ENCODE measurements around the gene SEC31A.
A peak's percentile ranks its signal among the peaks of the same experiment; 100 is the strongest.
"Not testable (repeated sequence)": the region's sequence is repeated elsewhere in the genome, so short reads cannot be mapped to it uniquely, and the experiment has no call there.

The SEC31A gene, protein sequence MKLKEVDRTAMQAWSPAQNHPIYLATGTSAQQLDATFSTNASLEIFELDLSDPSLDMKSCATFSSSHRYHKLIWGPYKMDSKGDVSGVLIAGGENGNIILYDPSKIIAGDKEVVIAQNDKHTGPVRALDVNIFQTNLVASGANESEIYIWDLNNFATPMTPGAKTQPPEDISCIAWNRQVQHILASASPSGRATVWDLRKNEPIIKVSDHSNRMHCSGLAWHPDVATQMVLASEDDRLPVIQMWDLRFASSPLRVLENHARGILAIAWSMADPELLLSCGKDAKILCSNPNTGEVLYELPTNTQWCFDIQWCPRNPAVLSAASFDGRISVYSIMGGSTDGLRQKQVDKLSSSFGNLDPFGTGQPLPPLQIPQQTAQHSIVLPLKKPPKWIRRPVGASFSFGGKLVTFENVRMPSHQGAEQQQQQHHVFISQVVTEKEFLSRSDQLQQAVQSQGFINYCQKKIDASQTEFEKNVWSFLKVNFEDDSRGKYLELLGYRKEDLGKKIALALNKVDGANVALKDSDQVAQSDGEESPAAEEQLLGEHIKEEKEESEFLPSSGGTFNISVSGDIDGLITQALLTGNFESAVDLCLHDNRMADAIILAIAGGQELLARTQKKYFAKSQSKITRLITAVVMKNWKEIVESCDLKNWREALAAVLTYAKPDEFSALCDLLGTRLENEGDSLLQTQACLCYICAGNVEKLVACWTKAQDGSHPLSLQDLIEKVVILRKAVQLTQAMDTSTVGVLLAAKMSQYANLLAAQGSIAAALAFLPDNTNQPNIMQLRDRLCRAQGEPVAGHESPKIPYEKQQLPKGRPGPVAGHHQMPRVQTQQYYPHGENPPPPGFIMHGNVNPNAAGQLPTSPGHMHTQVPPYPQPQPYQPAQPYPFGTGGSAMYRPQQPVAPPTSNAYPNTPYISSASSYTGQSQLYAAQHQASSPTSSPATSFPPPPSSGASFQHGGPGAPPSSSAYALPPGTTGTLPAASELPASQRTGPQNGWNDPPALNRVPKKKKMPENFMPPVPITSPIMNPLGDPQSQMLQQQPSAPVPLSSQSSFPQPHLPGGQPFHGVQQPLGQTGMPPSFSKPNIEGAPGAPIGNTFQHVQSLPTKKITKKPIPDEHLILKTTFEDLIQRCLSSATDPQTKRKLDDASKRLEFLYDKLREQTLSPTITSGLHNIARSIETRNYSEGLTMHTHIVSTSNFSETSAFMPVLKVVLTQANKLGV

DNA sequence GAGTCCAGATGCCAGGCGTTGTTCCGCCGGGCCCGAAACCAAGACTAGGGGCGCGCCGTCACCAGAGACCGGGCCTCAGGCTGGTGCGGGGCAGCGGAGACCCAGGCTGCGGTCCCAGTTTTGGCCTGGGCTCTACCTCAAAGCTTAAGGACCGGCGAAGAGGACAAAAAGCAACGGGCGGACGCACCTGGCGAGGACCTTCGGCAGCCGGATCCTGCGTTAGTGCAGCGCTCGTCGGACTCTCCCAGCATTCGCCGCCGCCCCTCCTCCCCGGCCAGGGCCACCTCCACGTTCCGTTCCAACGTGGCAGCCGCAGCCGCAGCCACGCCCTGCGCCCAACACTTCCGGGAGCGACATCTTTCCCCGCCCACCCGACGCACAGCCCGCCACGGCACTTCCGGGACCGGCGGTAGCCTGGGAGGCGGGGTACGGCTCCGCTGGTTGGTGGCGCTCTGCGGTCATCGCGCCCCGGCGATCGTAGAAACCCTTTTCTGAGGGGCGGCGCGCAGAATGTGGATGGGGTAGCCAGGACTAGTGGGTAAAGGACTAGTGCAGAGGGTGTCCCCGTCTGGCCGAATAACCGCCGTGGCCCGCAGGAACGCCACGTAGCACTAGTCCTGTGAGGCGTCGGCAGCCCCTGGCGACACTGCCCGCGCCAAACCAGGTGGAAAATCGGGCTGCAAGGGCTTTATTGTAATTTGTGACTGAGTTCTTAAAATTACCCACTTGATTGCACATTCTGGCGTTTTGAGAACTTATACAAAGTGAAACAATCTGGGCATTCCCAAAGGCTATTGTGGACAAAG lies at the start of gene SEC31A:
Gene SEC31A (minus strand): TSS at position 253 of the 806 bp plus-strand sequence. CDS start 9,217 bp downstream, outside the sequence.
- peak; percentile 93 to 98 for DNase-seq (ENCODE audit: low read depth in 2 of 2)

DNA sequence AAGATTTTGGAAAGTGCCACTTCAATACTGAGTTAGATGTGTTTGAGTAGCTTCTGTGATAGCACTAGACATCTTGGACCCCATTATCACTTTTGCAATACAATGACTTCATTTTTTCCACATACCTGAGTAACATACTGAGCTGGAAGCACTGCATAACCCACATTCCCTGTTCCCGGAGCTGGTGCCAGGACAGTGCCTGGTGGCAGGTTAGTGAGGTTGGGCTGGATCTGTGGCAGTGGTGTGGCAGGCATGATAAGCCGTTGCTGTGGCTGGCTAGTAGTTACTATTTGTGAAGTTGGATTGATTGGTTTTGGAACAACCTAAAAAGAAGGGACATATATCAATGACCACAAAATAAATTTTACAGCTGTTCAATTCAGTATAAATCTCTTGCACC lies 48.5 kb upstream of the SEC31A start:
- DNase-seq (ENCODE audit: low read depth in 2 of 2), result no peak

DNA sequence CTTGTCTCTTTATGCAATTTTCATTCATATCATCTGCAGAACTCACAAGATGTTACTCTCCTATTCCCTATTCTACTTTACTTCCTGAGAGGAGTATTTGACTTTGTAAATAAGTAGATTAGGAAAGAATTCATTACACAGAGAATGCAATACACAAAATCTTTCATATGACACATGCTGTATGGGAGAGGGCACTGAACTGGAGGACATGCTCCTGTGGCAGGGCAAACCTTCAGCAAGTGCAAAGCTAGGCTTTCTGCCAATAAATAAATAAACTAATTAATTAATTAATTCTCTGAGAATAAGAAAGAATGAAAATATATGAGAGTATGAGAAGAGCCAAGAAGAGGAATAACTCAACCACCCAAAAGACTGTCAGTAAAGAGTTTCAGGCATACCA lies 43.5 kb upstream of the SEC31A start:
- DNase-seq (ENCODE audit: low read depth in 2 of 2), result no peak

DNA sequence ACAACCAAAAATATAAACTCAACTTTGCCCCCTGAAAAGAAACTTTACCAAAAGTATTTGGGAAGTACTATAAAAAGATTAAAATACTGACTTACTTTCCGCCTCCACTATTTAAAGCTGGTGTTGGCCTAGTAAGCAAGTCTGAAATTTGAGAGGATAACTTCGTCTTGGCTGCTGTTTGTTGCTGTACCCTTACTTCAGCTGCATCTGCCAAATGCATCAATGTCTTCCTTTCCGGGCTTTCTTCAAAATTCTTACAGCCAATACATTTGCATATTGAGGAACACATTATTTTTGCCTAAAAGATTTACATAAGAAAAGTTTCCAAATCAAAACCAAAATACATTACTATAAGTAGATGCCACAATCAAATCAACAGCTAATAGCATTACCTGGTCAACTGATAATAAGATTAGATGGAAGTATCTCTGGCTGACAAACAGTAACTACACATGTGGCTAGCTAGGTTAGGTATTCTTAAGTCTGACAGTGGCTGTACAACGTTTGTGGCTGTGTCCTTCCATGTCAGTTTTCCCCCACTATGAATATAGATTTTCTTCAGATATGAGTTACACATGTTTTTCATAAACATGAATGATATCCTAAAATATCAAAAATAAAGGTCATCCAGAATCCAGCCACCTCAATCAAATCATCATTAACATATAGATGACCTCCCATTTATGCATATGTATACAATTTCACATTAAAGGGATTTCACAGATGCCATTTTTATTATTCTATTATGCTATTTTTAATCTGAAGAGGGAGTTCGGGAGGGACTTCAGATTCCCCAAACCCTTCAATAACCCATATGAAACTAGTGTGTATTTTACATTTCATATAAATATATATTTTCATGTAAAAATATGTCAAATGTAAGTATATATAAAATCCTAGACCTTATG lies 40.1 kb upstream of the SEC31A start:
- DNase-seq (ENCODE audit: low read depth in 2 of 2), result no peak

DNA sequence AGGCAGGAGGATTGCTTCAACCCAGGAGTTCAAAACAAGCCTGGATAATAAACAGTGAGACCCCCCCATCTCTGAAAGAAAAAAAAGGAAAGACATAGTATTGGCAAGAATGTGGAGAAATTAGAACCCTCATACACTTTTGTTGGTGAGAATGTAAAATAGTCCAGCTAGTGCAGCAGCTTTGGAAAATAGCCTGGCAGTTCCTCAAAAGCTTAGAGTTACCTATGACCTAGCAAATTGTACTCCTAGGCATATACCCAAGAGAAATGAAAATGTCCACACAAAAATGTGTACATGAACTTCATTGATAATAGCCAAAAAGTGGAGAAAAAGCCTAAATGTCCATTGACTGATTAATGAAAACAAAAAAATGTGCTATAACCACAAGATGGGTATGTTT lies 30.8 kb upstream of the SEC31A start:
- no peak for DNase-seq (ENCODE audit: low read depth in 2 of 2)

DNA sequence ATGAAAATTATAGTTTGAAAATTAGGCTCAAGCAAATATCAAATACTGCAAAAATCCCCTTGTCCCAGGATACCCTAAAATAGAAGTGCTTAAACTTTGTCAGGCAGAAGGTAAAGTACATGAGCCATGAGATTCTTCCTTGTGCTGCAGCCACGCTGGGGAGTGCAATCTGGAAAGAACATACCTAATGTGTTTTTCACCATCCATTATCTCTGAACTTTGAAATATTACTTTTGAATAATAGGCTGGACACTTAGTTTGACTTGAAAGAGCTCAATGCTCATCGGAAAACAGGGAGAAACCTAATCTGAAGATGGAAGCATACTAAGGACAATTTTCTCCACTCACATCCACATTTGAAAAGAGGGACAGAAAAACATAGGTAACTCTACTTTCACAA lies 28.4 kb upstream of the SEC31A start:
- no peak for DNase-seq (ENCODE audit: low read depth in 2 of 2)

DNA sequence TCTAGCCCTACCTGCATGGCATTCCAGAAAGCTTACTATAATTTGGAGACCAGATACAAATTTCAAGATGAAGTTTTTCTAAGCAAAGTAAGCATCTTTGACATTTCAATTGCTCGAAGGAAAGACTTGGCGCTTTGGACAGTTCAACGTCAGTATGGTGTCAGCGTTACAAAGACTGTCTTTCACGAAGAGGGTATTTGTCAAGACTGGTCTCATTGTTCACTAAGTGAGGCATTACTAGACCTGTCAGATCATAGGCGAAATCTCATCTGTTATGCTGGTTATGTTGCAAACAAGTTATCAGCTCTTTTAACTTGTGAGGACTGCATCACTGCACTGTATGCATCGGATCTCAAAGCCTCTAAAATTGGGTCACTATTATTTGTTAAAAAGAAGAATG lies 27.1 kb upstream of the SEC31A start:
- no peak for DNase-seq (ENCODE audit: low read depth in 2 of 2)

DNA sequence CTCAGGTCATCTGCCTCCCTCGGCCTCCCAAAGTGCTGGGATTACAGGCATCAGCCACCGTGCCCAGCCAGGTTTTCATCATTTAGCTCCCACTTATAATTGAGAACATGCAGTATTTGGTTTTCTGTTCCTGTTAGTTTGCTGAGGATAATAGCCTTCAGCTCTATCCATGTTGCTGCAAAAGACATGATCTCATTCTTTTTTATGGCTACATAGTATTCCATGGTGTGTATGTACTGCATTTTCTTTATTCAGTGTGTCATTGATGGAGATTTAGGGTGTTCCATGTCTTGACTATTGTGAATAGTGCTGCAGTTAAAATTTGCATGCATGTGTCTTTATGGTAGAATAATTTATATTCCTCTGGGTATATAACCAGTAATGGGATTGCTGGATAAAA lies 23.0 kb upstream of the SEC31A start:
- DNase-seq (ENCODE audit: low read depth in 2 of 2), result not testable (repeated sequence)

DNA sequence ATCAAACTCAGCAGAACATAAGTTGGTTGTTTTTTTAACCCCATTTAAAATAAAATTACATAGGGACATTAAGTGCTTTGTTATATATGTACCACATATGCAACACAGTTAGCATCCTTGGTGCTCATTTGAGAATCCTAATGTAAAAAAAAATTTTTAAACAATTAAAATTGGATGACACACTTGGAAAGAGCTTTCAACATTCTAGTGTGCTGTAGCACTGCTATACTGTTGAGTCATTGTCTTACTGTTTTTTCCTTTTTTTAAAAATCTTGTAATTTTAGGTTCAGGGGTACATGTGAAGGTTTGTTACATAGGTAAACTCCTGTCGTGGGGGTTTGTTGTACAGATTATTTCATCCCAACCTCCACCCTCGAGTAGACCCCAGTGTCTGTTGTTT lies 22.4 kb upstream of the SEC31A start:
- DNase-seq (ENCODE audit: low read depth in 2 of 2), result no peak

DNA sequence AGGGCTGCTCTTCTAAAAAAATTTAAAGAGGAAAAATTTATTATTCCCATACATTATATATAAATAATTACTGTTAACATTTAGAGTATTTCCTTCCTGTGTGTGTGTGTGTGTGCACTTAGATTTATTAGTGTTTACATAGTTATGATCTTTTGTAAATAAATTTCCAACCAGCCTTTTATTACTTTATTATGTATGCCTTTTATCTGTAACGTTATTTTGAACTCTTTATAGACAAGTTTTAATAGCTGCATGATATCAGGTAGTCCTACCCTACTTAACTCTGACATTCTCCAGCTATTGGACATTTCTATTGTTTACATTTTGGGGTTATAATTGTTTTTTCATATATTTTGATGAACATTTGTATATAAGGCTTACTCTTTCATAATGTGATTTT lies 18.4 kb upstream of the SEC31A start:
- DNase-seq (ENCODE audit: low read depth in 2 of 2), result no peak

DNA sequence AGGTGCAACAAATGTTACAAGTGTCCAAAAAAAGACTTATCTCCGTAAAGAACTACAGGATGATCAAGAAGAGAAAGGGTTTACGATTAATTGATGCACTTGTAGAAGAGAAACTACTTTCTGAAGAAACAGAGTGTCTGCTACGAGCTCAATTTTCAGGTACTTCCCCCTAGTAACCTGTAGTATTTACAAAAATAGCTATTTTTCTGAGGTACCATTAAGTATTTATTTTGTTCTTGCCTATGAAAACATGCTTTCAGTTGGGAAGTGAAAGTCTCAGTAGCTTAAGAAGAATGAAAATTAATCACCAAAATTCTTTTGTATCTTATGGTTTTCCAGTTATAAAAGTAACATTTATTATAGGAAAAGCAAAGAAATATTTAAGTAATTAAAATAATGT lies 15.5 kb upstream of the SEC31A start:
- DNase-seq (ENCODE audit: low read depth in 2 of 2), result no peak

DNA sequence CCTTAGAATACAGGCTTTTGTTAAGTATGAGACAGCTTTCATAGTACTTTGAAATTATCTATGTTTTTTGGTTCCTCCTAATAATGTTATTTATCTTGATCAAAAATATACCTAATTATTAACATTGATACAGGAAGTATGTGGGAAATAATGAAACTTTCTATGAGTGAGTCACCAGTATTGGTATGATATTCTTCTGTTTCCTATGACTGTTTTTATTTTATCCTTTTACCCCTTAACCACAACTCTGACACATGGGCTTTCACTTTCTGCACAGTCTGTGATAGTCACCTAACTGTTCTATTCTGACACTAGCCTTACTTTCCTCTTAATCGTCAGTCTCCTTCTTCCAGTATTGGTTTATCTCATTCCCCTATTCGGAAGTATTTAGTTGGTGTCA lies 14.3 kb upstream of the SEC31A start:
- no peak for DNase-seq (ENCODE audit: low read depth in 2 of 2)

DNA sequence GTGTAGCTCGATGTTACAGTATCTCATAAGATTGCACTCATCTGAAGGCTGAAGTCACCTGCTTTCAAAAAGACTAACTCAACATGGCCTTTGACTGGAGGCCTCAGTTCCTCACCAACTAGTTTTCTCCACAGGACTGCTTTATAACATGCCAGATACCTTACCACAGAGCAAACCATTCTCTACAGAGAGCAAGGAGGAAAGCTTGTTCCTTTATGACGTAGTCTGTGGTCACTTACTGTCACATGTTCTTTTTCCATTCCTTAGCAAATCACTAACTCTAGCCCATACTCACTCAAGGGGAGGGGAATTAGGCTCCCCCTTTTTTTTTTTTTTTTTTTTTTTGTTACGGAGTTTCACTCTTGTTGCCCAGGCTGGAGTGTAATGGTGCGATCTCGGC lies 12.8 kb upstream of the SEC31A start:
- DNase-seq (ENCODE audit: low read depth in 2 of 2), result no peak

DNA sequence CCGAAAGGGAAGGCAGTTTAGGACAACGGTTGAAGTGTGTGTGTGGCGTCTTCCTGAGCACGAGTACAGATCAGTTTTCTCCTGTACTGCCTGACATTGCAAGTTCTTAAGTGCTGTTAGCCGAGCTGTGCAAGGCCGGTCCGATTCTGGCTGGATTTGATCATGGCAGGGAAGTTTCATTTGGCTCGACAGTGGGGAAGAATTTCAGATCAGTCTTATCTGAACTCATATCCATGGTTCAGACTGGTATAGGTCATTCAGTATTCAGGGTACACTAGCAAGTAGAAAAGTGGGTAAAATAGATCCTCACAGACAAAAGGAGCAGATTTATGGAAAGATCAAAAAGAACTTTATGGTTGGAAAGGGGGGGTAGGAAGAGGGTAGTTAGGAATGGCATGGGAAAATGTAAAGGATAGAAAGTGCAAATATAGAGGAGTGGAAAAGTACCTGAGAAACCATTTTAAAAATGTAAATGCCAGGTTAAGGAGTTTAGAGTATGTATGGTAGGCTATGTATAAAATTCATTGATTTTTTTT lies 10.3 kb upstream of the SEC31A start:
- no peak for DNase-seq (ENCODE audit: low read depth in 2 of 2)

DNA sequence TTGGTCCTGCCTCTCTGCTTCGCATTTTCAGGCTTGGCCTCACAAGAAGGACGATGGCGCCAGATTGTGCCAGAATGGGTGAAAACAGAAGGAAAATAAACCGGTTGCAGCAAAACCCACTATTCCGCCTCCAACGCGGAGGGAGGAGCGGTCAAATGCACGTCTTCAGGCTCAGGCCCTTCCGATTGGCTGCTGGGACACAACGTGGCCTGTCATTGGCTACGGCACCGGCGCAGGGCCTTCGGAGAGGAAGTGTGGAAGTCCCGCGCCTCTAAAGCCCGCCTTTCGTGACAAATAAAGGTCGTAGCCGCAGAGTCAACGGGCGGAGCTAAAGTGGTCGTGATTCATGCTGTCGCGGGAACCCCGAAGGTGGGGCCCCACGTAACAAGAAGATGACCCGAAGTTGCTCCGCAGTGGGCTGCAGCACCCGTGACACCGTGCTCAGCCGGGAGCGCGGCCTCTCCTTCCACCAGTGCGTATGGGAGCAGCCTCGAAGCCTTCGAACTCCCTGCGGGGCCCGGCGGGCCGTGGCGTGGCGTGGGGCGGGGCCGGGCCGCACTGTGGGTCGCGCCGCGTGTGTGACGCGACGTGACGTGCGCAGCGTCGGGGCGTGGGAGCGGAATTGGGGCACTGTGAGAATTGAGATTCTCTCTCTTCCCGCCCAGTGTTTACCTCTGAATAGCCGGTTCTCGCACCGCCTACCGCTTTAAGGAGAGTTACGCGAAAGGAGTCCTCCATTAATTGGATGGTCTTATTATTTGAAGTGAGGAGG lies 9.6 kb upstream of the SEC31A start, which contains the start of gene THAP9:
Gene THAP9 (plus strand): TSS at position 325 of the 772 bp plus-strand sequence. CDS start 68 bp downstream, at position 393.
- peak; percentile 95 to 98 for DNase-seq (ENCODE audit: low read depth in 2 of 2)

DNA sequence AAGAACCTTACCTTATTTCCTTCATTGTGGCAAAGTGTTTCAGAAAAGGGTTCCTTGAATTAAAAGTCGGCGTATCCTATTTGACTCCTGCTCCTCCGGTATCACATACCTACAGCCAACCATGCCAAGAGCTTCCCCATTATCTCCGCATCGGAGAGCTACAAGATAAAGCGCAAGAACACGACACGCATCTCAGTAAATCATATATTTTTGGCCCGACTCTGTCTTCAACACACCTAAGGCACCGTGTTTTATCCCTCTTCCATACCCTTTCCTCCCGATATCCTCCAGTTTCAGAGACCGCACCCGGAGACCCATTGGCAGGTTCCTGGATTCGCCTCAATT lies 9.1 kb upstream of the SEC31A start:
- DNase-seq (ENCODE audit: low read depth in 2 of 2), result no peak

DNA sequence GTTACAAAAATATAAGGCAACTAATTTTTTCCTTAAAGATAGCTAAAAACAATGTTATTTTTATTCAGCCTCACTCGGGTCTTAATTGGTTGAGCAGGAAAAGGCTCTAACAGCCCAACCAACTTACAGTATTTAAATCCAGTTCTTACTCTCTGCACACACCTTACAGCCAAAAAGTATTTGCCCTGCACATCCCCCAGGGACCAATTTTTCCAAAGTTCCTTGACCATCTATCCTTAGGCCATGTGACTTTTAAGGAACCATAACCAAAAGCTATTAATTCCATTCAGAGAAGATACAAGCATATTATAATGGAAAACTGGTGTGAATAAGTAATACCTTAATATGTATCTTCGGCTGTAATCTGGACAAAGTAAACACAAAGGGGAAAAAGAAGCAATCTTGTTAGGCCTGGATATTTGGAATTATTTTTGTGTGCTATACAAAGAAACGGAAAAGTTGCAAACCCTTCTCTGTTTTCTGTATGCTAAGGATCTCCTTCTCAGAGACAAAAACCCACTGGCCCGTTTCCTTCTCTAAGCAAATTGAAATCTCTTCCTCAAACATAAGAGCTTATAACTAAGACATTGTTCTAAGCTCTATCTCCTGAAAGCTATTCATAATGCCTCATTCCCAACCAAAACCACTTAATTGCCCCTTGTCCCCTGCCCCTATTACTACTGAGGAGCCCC lies 8.6 kb upstream of the SEC31A start:
- DNase-seq (ENCODE audit: low read depth in 2 of 2), result no peak
